ENCODE measurements around the gene SERPINA4.

GRCh38 chr14:94597788-94598187 is 36.5 kb downstream of the SERPINA4 start:
- TF ChIP-seq EP300 (IDR thresholded peaks at IDR 0.05; ENCODE audit: borderline replicate concordance in 1 of 2, low read depth in 1 of 2, low read length in 1 of 2) (no peak), FOXM1 (IDR thresholded peaks at IDR 0.05; ENCODE audit: low read depth) (no peak), POLR2AphosphoS5 (IDR thresholded peaks at IDR 0.05; ENCODE audit: low read depth, low read length) (no peak)

Measured in SK-N-SH (cell line).